ENCODE results near the gene SH2D3C. TPM values are rescaled to one million over a fixed set of nuclear protein-coding genes. Genes with fewer than 3 reads are reported as not detected.
"Not testable (repeated sequence)": the region's sequence is repeated elsewhere in the genome, so short reads cannot be mapped to it uniquely, and the experiment has no call there.

The SH2D3C gene
- total RNA-seq, 1 experiment from 2014 or later: not detected

GRCh38 chr9:127756776-127757175, 21.7 kb downstream of the SH2D3C start:
- not testable (repeated sequence) for H3K36me3 ChIP-seq; DNase-seq (ENCODE audit: low read depth in 1 of 2, low spot score in 2 of 2); H3K4me3 ChIP-seq; H3K27ac ChIP-seq; H3K9me3 ChIP-seq (replicated peaks); H3K4me1 ChIP-seq (replicated peaks)
- H3K27me3 ChIP-seq (replicated peaks): peaks cover 31% of the 10 kb centered on the region

DNA sequence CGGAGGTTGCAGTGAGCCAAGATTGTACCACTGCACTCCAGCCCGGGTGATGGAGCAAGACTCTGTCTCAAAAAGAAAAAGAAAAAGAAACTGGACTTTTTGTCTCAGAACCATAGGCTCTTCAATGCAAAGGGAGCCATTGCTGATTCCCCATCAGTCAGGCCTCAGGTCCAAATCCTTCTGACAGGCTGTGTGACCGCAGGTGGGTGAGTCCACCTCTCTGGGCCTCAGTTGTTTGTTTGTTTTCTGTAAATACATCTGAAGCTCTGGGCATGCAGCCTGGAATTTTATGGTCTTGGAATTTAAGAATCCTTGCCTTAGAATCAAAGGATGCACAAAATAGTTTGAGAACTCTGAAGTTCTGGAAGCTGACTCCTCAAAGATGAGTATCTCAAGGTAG, 22.2 kb downstream of the SH2D3C start:
- Histone ChIP-seq H3K4me3 (no peak overlapping the region), H3K9me3 (replicated peaks) (no peaks in the 10 kb centered on the region), H3K36me3 (no peaks in the 10 kb centered on the region), H3K27ac (no peak overlapping the region), H3K27me3 (replicated peaks) (peaks cover 34% of the 10 kb centered on the region), H3K4me1 (replicated peaks) (peaks cover 8% of the 10 kb centered on the region; the same call in 1 of the 2 replicates)
- DNase-seq (ENCODE audit: low read depth in 1 of 2, low spot score in 2 of 2): no peak

DNA sequence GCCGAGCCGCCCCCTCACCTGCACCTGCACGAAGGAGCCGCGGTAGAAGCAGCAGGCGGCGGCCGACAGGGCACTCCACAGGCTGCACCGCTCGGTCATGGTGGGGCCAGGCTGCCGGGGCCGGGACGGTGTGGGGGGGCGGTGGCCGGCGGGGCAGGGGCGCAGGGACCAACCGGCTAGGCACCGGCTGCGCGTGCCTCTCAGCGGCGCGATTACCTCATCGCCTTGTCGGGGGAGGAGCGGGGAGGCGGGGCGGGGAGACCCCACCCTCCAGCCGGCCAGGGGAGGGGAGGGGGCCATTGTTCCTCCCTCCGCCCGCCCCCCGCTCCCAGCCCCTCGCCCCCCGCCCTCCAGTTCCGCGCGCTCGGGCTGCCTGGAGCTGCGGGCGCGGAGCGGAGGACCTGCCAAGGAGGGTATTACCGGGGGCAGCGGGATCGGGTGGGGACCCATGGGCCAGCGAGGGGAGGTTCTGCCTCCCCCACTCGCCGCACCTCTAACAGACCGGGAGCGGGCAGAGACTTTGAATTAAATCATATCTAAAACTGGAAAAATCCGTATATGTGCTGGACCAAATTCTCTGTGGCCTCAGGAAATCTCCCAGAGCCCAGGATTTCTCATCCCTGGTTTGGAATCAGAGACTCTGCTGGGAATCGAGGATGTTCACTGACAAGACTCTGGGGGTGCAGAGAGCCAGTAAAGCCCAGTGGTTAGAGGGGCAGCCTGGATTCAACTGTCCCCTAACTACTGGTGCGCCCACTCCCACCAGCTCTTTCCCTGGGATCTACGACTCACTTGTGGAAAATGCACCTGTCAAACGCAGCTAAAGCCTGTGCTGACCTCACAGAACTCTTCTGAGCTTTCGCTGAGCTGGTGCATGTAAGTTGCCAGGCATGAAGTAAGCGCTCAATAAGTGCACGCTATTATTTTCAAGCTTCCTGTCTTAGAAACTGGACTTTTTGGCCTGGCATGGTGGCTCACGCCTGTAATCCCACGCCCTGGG, 23.1 kb downstream of the SH2D3C start:
- H3K27me3 ChIP-seq (replicated peaks): peaks cover 34% of the 10 kb centered on the region
- peaks cover 8% of the 10 kb centered on the region; the same call in 1 of the 2 replicates for H3K4me1 ChIP-seq (replicated peaks)
- H3K9me3 ChIP-seq (replicated peaks): no peaks in the 10 kb centered on the region
- no peak overlapping the region for H3K4me3 ChIP-seq
- no peaks in the 10 kb centered on the region for H3K36me3 ChIP-seq
- H3K27ac ChIP-seq: no peak overlapping the region
- DNase-seq (ENCODE audit: low read depth in 1 of 2, low spot score in 2 of 2): no peak

GRCh38 chr9:127754099-127755060, 24.1 kb downstream of the SH2D3C start:
- H3K9me3 ChIP-seq (replicated peaks): no peaks in the 10 kb centered on the region
- H3K27ac ChIP-seq: no peak overlapping the region
- H3K27me3 ChIP-seq (replicated peaks): peaks cover 34% of the 10 kb centered on the region
- peaks cover 8% of the 10 kb centered on the region; the same call in 1 of the 2 replicates for H3K4me1 ChIP-seq (replicated peaks)
- no peaks in the 10 kb centered on the region for H3K36me3 ChIP-seq
- no peak overlapping the region for H3K4me3 ChIP-seq
- DNase-seq (ENCODE audit: low read depth in 1 of 2, low spot score in 2 of 2): no peak

GRCh38 chr9:127753622-127754021, 24.8 kb downstream of the SH2D3C start:
- H3K9me3 ChIP-seq (replicated peaks): no peaks in the 10 kb centered on the region
- H3K27ac ChIP-seq: no peak overlapping the region
- no peak for DNase-seq (ENCODE audit: low read depth in 1 of 2, low spot score in 2 of 2)
- H3K27me3 ChIP-seq (replicated peaks): peaks cover 34% of the 10 kb centered on the region
- no peak overlapping the region for H3K4me3 ChIP-seq
- H3K36me3 ChIP-seq: no peaks in the 10 kb centered on the region
- peaks cover 8% of the 10 kb centered on the region; the same call in 1 of the 2 replicates for H3K4me1 ChIP-seq (replicated peaks)

DNA sequence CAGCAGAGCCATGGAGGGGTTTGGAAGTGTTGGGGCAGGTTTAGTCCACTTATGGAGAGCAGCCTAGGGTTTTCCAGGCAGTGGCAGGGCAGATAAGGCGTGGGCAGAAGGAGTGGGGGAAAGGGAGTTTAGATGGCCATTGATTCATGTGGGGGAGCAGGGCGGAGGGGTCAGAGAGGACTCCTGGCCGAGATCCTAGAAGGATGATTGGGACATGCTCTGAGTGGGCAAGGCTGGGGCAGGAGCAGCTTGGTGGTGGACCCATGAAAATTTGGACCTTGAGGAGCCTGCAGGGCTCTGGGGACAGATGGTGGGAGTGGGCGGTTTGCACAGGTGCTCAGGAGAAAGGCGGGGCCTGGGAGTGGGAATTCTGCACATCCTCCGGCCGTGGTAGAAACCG, 25.3 kb downstream of the SH2D3C start:
- H3K4me3 ChIP-seq: no peak overlapping the region
- H3K4me1 ChIP-seq (replicated peaks): peaks cover 8% of the 10 kb centered on the region; the same call in 1 of the 2 replicates
- H3K9me3 ChIP-seq (replicated peaks): no peaks in the 10 kb centered on the region
- H3K27me3 ChIP-seq (replicated peaks): peaks cover 34% of the 10 kb centered on the region
- H3K36me3 ChIP-seq: no peaks in the 10 kb centered on the region
- no peak for DNase-seq (ENCODE audit: low read depth in 1 of 2, low spot score in 2 of 2)
- H3K27ac ChIP-seq: no peak overlapping the region

GRCh38 chr9:127751269-127752054, 27.0 kb downstream of the SH2D3C start:
- H3K27me3 ChIP-seq (replicated peaks): peaks cover 34% of the 10 kb centered on the region

DNA sequence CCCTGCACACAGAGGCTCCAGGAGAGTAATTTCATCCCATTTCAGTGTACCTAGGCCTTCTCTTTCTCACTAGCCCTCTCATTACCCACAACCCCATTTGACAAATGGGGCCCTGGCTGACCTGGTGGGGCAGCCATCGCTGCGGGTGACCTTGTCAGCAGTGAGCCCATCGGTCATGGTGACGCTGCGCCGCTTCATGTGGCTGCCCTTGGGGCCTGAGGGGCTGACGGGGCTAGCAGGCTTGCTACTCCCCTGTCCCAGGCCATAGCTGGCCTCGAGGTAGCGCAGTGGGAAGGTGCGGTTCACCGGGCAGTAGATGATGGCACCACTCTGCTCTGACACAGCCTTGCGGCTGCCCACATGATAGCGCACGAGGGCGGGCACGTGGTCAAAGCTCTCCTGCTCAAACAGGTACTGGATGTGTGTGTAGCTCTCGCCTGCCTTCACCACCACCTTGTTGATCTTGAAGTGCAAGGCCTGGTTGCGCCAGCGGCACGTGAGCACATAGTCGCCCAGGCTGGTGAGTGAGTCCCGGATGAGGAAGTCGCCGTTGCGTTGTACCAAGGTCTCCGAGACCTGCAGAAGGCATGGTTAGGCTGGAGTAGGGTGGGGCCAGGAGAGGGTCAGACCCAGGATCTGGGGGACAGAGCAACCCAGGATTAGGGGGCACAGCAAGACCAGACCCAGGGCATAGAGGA, 29.2 kb downstream of the SH2D3C start:
- no peak for DNase-seq (ENCODE audit: low read depth in 1 of 2, low spot score in 2 of 2)
- no peaks in the 10 kb centered on the region for H3K36me3 ChIP-seq

More at GRCh38 chr9:127751269-127752054, 27.0 kb downstream of the SH2D3C start:
- no peaks in the 10 kb centered on the region for H3K9me3 ChIP-seq (replicated peaks)
- DNase-seq (ENCODE audit: low read depth in 1 of 2, low spot score in 2 of 2): no peak
- no peaks in the 10 kb centered on the region for H3K36me3 ChIP-seq
- H3K4me1 ChIP-seq (replicated peaks): peaks cover 8% of the 10 kb centered on the region; the same call in 1 of the 2 replicates
- H3K27ac ChIP-seq: no peak overlapping the region
- no peak overlapping the region for H3K4me3 ChIP-seq

GRCh38 chr9:127746959-127747569, 31.4 kb downstream of the SH2D3C start:
- Histone ChIP-seq H3K4me1 (replicated peaks) (no peaks in the 10 kb centered on the region), H3K9me3 (replicated peaks) (no peaks in the 10 kb centered on the region), H3K27ac (no peak overlapping the region), H3K27me3 (replicated peaks) (peaks cover 4% of the 10 kb centered on the region; the same call in 1 of the 2 replicates), H3K36me3 (no peaks in the 10 kb centered on the region), H3K4me3 (no peak overlapping the region)
- DNase-seq (ENCODE audit: low read depth in 1 of 2, low spot score in 2 of 2): no peak

More for the DNA sequence above, 29.2 kb downstream of the SH2D3C start:
- Histone ChIP-seq H3K4me1 (replicated peaks) (peaks cover 2% of the 10 kb centered on the region; the same call in 1 of the 2 replicates), H3K27me3 (replicated peaks) (peaks cover 17% of the 10 kb centered on the region), H3K9me3 (replicated peaks) (no peaks in the 10 kb centered on the region), H3K27ac (no peak overlapping the region), H3K4me3 (no peak overlapping the region)

GRCh38 chr9:127744398-127745110, 33.9 kb downstream of the SH2D3C start:
- peaks cover 13% of the 10 kb centered on the region for H3K4me1 ChIP-seq (replicated peaks)
- no peaks in the 10 kb centered on the region for H3K36me3 ChIP-seq
- H3K4me3 ChIP-seq: no peak overlapping the region
- no peak overlapping the region for H3K27ac ChIP-seq
- H3K27me3 ChIP-seq (replicated peaks): no peaks in the 10 kb centered on the region
- no peak for DNase-seq (ENCODE audit: low read depth in 1 of 2, low spot score in 2 of 2)
- H3K9me3 ChIP-seq (replicated peaks): no peaks in the 10 kb centered on the region

GRCh38 chr9:127742435-127743088, 35.9 kb downstream of the SH2D3C start:
- Histone ChIP-seq H3K27me3 (replicated peaks) (no peaks in the 10 kb centered on the region), H3K4me1 (replicated peaks) (peaks cover 13% of the 10 kb centered on the region), H3K36me3 (no peaks in the 10 kb centered on the region), H3K27ac (no peak overlapping the region), H3K9me3 (replicated peaks) (no peaks in the 10 kb centered on the region), H3K4me3 (no peak overlapping the region)
- no peak for DNase-seq (ENCODE audit: low read depth in 1 of 2, low spot score in 2 of 2)
